Measurements from ENCODE around the gene HS3ST4. TPM values are rescaled to one million over a fixed set of nuclear protein-coding genes. Genes with fewer than 3 reads are reported as not detected.

HS3ST4 gene
- total and polyA plus RNA-seq, 8 donors: 0.58 to 1.7 (median 0.81) TPM; not detected in 3

- H3K27ac ChIP-seq: no peak overlapping the region
- intact Hi-C loops (cut with DNase I; ENCODE audit: low total_unique reads): no loop called here
- 17 to 35% (median 20%) methylated on average over 1 to 2 of the region's 2 CpGs for WGBS, 5 donors
- peaks cover 0 to 4% (median 0%) of the 10 kb centered on the region in 4 donors for H3K9me3 ChIP-seq
- H3K27me3 ChIP-seq: no peaks in the 10 kb centered on the region
- H3K36me3 ChIP-seq: no peaks in the 10 kb centered on the region
- no peak for TF ChIP-seq CTCF (IDR thresholded peaks at IDR 0.05)
- no peak overlapping the region for H3K4me3 ChIP-seq
- no peaks in the 10 kb centered on the region for H3K4me1 ChIP-seq
- DNase-seq: no peak
These were observed 164.1 kb downstream of the HS3ST4 start for GRCh38 chr16:25855818-25856217.

- Histone ChIP-seq H3K27me3 (no peaks in the 10 kb centered on the region), H3K36me3 (no peaks in the 10 kb centered on the region), H3K4me1 (no peaks in the 10 kb centered on the region), H3K9me3 (peaks cover 0 to 6% (median 0%) of the 10 kb centered on the region in 4 donors), H3K27ac (no peak overlapping the region), H3K4me3 (no peak overlapping the region)
- DNase-seq: no peak
- intact Hi-C loops (cut with DNase I; ENCODE audit: low total_unique reads): no loop called here
- TF ChIP-seq POLR2A (IDR thresholded peaks at IDR 0.05) (no peak), EP300 (IDR thresholded peaks at IDR 0.05) (no peak), POLR2AphosphoS5 (IDR thresholded peaks at IDR 0.05) (no peak), CTCF (IDR thresholded peaks at IDR 0.05) (no peak)
- WGBS, 5 donors: 74 to 79% (median 77%) methylated on average over 3 of the region's 3 CpGs
These were observed 167.9 kb downstream of the HS3ST4 start for GRCh38 chr16:25859645-25860044.

GRCh38 chr16:25867041-25867440 is 175.3 kb downstream of the HS3ST4 start:
- H3K4me3 ChIP-seq: no peak overlapping the region
- H3K27ac ChIP-seq: no peak overlapping the region
- 54 to 79% (median 65%) methylated on average over 2 of the region's 2 CpGs for WGBS, 5 donors
- intact Hi-C loops (cut with DNase I; ENCODE audit: low total_unique reads): no loop called here
- H3K27me3 ChIP-seq: no peaks in the 10 kb centered on the region
- DNase-seq: no peak
- no peaks in the 10 kb centered on the region for H3K4me1 ChIP-seq
- H3K9me3 ChIP-seq: peaks cover 0 to 2% (median 0%) of the 10 kb centered on the region in 4 donors
- H3K36me3 ChIP-seq: no peaks in the 10 kb centered on the region
- TF ChIP-seq CTCF (IDR thresholded peaks at IDR 0.05) (no peak), POLR2A (IDR thresholded peaks at IDR 0.05) (no peak), EP300 (IDR thresholded peaks at IDR 0.05) (no peak), POLR2AphosphoS5 (IDR thresholded peaks at IDR 0.05) (no peak)

GRCh38 chr16:25868106-25868505 is 176.3 kb downstream of the HS3ST4 start:
- 38 to 49% (median 42%) methylated on average over 6 of the region's 6 CpGs for WGBS, 5 donors
- intact Hi-C loops (cut with DNase I; ENCODE audit: low total_unique reads): no loop called here
- peaks cover 0 to 2% (median 0%) of the 10 kb centered on the region in 4 donors for H3K9me3 ChIP-seq
- H3K27ac ChIP-seq: no peak overlapping the region
- DNase-seq: no peak
- no peak overlapping the region for H3K4me3 ChIP-seq
- no peaks in the 10 kb centered on the region for H3K36me3 ChIP-seq
- H3K27me3 ChIP-seq: no peaks in the 10 kb centered on the region
- no peak for TF ChIP-seq POLR2AphosphoS5 (IDR thresholded peaks at IDR 0.05)
- TF ChIP-seq CTCF (IDR thresholded peaks at IDR 0.05): no peak
- no peak for TF ChIP-seq POLR2A (IDR thresholded peaks at IDR 0.05)
- TF ChIP-seq EP300 (IDR thresholded peaks at IDR 0.05): no peak
- no peaks in the 10 kb centered on the region for H3K4me1 ChIP-seq

Measured in stomach (tissue), 9 donors.